ENCODE data around the gene KRT82.
"Not testable (repeated sequence)": the region's sequence is repeated elsewhere in the genome, so short reads cannot be mapped to it uniquely, and the experiment has no call there.

KRT82 gene

DNA sequence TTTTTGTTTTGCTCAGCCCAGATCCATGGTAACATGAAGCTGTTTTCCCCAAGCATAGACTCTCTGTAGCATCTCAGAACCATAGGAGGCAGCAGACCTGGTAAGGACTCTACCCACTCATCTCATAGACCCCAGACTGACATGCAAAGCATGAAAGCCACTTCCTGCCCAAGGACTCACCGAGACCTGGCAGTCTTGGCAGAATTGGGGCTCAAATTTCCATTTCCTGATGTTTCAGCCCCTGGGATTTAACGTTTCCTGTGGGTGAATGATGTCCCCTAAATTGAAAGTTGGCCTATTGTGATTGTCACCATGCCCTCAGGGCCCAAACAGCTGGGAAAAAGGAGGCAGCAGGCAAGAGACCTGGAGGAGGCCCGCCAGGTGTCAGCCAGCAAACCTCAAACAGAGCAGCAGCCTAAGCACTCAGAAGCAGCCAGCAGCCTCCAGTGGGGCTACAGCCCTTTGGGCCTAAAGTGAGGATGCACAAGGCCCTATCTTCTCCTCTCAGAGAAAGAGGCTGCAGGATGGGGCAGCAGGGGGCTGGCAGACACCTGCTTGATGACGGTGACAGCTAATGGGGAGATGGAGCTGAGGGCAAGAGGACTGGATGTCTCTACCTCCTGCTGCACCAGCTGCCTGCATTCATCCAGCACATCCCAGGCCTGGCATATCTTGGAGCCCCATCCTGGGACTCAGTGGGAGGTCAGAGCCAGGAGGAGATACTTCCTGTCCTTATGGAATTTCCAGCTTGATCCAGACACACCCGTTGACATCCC is 47.4 kb downstream of the KRT82 start:
- DNase-seq = no peak

DNA sequence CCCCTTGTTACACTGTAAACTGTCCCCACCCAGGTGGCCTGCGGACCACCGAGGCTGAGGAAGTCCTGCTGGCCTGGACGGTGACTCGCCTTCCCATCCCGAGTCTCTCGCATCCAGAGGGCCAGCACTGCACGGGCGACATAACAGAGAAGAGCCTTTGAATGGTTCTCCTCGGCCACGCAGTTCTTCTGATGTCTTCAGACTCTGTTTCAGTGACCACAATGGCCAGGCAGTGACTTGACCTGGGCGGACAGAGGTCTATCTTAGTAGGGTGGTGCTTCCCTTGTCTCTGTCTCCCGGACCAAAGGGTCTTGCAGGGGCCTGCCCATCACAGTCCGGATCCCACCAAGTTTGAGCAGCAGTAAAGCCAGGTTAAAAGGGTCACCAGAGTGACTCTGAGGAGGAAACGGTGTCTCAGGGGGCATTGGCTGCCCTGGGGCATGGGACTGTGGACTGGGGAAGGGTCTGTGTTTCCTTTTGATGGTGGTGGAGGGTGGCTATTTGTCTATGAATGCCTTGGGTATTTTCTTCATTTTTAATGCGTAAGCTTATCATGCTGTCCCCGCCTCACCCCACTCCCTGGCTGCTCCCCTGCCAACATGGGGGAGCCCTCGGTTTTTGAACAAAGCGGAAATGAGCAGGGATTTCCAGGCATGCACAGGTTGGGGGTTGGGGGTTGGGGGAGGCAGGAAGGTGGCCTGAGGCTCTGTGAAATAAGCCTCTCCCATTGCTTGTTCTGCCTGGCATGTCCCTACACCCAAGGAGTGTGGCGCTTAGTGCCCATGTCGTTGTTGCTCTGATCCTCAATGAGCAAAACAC is 49.2 kb downstream of the KRT82 start:
- no peak for DNase-seq

- no peak for DNase-seq
These were observed 49.9 kb downstream of the KRT82 start for GRCh38 chr12:52356031-52356761.

DNA sequence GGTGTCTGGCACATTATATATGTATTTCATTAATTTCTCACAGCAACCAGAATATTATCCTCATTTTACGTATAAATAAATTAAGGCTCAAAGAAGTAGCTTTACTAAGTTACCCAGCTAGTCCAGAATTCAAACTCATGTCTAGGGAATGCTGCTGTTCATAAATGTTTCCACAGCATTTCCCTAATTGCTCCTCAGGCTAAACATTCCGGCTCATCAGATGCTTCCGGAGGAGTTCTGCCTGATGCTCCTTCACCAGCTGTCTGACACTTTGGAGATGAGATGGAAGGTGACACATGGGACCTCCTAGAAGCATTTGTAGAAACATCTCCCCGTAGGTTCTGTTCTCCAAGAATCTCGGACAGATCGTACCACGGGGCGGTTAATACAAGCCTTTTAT is 51.0 kb downstream of the KRT82 start:
- no peak for DNase-seq

DNA sequence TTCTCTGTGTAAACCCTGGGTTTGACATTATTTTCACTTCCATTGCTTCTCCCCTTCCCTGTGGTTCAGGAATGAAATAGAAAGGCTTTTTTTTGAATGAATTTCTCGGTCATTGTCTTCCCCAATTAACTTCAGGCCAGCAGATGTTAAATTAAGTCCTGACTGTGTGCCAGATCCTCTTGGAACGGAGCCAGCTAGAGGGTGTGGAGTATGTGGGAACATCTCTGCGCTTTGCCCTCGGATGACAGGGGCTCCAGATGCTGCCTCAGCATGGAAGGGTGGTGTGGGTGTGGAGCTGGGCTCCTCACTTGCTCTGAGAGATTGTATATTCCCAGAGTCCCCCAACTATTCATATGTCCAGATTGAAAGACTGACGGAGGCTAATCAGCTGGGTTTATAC is 51.9 kb downstream of the KRT82 start:
- no peak for DNase-seq

DNA sequence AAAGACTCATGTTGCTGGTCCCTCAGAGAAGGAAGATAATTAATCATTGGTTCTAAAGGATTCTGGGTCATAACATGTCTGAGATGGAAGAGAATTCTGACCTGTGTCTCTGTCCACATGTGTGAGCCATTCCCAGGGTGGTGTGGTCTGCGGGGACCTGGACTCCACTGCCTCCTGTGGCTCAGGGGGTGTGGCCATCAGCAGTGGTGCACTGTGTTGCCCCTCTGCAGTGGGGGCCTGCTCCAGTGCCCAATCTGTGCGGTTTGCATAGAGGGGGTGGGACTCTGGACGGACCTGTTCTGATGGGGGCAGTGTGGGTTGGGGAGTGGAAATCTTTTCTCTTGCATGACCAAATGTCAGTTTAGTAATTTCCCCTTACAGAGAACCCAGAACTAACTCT is 52.4 kb downstream of the KRT82 start:
- no peak for DNase-seq

GRCh38 chr12:52352951-52353350 is 53.2 kb downstream of the KRT82 start:
- DNase-seq = no peak

DNA sequence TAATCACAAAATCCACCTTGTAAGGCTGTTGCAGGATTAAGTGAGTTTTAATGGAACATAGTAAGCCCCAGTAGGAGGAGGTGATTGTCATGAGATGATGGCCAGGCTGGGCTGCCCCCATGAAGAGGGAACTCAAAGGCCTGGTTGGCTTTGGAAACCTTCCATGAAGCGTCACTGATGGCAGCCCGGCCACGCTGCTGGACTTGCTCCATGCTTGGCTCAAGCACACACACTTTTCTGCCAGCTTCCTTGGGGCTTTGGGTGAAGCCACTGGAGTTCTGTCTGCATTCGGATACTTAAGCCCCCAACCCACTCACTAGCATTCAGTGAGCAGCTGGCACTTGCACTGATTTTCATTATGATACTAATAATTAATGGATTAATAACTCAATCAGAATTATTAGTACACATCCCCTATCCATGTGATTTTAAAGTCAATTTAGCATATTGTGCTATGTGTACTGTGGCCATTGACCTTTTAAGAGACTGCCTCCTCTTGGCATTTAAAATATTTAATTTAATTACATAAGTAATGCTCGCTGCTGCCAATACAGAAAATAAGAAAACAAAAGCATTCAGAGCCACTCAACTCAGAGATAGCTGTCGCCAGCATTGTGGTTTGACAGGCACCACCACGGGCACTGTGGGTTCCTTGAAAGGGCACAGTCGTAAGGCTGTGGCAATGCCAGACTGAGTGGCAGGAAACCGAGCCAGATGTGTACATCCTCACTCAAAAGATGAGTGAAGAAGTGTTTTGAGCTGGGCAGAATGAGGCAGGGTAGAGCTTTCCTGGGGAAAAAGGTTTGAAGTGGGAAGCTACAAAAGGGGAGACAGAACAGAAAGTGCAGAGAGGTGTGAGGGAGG is 54.7 kb downstream of the KRT82 start:
- no peak for DNase-seq

GRCh38 chr12:52350786-52351185 is 55.3 kb downstream of the KRT82 start:
- no peak for DNase-seq

GRCh38 chr12:52350021-52350620 is 56.0 kb downstream of the KRT82 start:
- DNase-seq = no peak

GRCh38 chr12:52349196-52349595 is 56.9 kb downstream of the KRT82 start:
- no peak for DNase-seq

DNA sequence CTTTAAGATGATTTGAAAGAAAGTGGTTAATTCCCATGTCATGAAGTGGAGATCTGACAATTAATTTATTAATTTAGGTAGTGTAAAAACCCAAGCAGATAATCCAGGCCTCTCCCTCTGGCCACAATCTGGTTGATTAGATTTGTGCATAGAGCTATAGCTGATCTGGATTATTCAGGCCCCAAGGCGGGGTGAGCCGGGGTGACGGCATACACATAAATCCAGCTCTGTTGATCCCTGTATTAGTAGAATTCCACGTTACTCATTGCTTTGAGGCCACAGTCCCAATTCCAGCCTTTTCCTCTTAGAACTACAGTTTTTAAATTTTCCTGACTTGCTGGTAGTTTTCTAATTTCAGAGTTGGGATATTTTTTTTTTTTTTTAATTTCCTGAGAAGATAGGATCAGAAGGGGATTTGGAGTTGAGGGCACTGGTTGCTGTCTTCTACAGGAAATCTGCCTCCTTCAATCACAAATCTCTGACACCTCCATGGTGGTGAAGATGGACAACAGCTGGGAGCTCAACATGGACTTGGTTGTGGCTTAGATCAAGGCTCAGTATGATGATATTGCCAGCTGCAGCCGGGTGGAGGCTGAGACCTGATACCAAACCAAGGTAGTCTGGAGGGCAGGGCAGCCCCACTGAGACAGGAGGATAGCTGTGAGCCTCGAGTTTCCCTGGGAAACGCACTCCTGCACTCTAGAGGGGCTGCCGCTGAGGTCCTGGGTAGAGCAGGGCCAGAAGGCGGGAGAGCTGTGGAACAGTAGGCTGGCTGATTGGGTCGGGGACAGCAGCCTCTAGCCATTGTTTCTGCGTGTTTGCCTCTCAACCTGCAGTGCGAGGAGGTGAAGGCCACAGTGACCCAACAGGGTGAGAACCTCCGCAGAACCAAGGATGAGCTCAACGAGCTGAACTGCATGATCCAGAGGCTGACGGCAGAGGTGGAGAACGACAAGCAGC is 58.3 kb downstream of the KRT82 start:
- no peak for DNase-seq

- no peak for DNase-seq
These were observed 59.1 kb downstream of the KRT82 start for GRCh38 chr12:52347016-52347415.

DNA sequence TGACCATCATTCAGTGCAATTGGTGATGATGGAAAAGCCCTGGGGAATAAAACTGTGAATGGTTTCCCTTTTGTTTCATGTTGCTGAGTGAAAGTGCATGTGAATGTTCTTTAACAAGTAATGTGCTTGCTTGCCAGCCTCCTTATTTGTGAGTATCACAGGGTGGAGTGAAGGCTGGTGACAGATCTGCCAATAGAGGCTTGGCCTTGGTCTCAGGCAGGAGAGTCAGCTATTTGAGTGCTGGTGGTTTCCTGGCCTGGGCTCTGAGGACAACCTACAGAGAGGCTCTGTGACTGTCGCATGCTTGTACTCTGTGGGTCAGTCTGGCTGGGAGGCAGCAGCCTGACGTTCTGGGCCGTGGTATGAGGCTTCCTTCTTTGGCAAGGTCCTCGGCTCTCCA is 59.5 kb downstream of the KRT82 start:
- no peak for DNase-seq

GRCh38 chr12:52345041-52345440 is 61.1 kb downstream of the KRT82 start:
- not testable (repeated sequence) for DNase-seq

- no peak for DNase-seq
These were observed 62.0 kb downstream of the KRT82 start for GRCh38 chr12:52344111-52344510.

Measured in retina (tissue), 1 donor.